ENCODE data around the gene KMT2C.
"Not testable (repeated sequence)": the region's sequence is repeated elsewhere in the genome, so short reads cannot be mapped to it uniquely, and the experiment has no call there.

Gene KMT2C

GRCh38 chr7:152402384-152403250 is 33.2 kb downstream of the KMT2C start:
- no peak for DNase-seq

- no peak for DNase-seq
Measured at GRCh38 chr7:152399344-152399743, 36.5 kb downstream of the KMT2C start.

GRCh38 chr7:152395112-152395511 is 40.7 kb downstream of the KMT2C start:
- DNase-seq, result no peak

- DNase-seq, result not testable (repeated sequence)
Measured at GRCh38 chr7:152394214-152394613, 41.6 kb downstream of the KMT2C start.

GRCh38 chr7:152392254-152392653 is 43.5 kb downstream of the KMT2C start:
- DNase-seq, result no peak

- DNase-seq, result not testable (repeated sequence)
Measured at GRCh38 chr7:152386136-152386764, 49.6 kb downstream of the KMT2C start.

- not testable (repeated sequence) for DNase-seq
Measured at GRCh38 chr7:152384235-152385200, 51.3 kb downstream of the KMT2C start.

GRCh38 chr7:152383341-152384234 is 52.2 kb downstream of the KMT2C start:
- no peak for DNase-seq

- no peak for DNase-seq
Measured at GRCh38 chr7:152382244-152382643, 53.6 kb downstream of the KMT2C start.

GRCh38 chr7:152380931-152381578 is 54.7 kb downstream of the KMT2C start:
- not testable (repeated sequence) for DNase-seq

GRCh38 chr7:152378497-152378896 is 57.3 kb downstream of the KMT2C start:
- DNase-seq, result not testable (repeated sequence)

GRCh38 chr7:152376716-152377484 is 58.9 kb downstream of the KMT2C start:
- not testable (repeated sequence) for DNase-seq

GRCh38 chr7:152370297-152370696 is 65.5 kb downstream of the KMT2C start:
- DNase-seq, result no peak

- no peak for DNase-seq
Measured at GRCh38 chr7:152369518-152369917, 66.3 kb downstream of the KMT2C start.

- DNase-seq, result no peak
Measured at GRCh38 chr7:152367170-152367569, 68.6 kb downstream of the KMT2C start.

- DNase-seq, result no peak
Measured at GRCh38 chr7:152366662-152367061, 69.1 kb downstream of the KMT2C start.

- DNase-seq, result no peak
Measured at GRCh38 chr7:152365982-152366603, 69.7 kb downstream of the KMT2C start.

GRCh38 chr7:152363798-152364197 is 72.0 kb downstream of the KMT2C start:
- DNase-seq, result no peak

GRCh38 chr7:152362128-152362926 is 73.5 kb downstream of the KMT2C start:
- no peak for DNase-seq
